CD4-positive, alpha-beta T cell treated with Interleukin-4 for 4 hours (primary cell): Measurements from ENCODE around the gene RPL36.
"Not testable (repeated sequence)": the region's sequence is repeated elsewhere in the genome, so short reads cannot be mapped to it uniquely, and the experiment has no call there.

Experiments
- DNase-seq: peaks from one replicate; pipeline ENCODE4 v3.0.0-alpha.2; 2020

Gene RPL36

DNA sequence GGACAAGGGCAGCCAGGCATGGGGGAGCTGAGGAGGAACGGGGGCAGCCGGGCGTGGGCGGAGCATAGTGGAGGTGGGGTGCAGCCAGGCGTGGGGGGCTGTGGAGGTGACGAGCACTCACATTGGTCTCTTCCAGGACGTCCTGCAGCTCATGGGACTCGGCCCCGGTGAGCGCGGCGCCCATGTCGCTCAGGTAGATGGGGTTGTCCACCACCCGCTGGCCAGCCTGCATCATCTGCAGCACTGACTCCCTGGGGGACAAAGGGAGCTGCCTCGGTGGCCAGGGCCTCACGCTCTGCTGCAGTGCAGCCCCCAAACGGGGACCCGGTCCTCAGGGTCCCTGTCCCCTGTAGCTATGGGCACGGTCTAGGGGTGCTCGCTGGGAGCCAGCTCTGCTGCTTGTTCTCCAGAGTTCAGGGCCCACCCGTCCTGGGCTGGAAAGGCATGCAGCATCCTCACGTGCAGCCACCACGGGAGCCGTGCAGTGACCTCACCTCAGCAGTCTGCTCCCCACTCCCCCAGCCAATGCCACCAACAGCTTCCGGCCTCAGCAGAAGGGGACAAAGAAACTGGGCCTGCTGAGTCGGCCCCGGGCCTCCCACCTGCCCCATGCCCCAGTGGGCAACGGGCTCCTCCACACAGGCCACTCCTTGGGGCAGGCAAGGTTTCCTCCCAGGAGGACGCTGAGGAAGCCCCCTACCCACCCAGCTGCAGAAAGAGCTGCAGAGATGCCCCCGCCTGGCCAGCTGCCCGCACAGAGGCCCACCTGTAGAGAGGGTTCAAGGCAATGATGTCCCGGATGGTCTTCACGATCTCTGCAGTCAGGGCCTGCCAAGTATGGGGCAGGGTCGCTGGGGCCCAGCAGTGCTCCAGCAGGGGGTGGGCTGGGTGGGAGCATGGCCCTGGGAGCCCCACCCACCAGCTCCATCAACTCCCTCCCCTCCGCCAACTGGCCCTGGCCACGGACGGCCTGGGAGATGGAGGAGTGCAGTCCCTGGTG is 17.8 kb downstream of the RPL36 start:
- no peak for DNase-seq

DNA sequence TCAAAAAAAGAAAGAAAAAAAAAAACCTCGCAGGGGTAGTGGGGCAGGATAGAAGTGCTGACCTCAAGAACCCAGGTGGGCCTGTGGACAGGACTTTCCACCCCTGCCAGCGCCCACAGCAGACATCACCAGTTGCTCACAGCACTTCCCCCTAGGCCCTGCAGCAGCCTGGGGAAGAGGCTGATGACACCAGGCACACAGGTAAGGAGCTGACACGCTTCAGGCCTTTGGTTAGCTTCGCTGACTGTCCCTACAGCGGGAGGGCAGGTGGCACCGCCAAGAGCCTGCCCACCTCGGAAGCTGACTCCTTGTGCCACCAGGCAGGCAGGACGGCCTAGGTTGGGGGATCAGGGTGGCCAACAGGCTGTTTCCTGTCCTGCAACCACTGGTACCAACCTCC is 20.9 kb downstream of the RPL36 start:
- DNase-seq: no peak

DNA sequence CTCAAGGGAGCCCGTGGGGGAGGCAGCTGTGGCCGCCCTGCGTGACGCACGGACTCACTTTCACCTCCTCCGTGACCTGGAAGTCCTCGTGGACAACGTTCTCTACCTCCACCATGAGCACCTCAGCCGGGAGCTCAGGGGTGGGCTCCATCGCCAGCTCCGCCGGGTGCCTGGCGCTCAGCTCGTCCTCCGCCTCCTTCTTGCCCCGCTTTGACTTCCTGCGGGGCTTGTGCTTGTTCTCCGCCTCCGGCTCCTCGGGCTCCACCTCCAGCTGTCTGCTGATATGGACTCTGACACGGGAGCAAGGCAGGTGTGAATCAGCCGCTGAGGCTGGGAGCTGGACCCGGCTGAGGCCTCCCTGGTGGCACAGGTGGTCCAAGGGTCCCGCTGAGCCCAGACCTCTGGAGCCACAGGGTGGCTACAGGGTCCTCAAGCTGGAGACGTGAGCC is 21.6 kb downstream of the RPL36 start:
- DNase-seq: no peak

DNA sequence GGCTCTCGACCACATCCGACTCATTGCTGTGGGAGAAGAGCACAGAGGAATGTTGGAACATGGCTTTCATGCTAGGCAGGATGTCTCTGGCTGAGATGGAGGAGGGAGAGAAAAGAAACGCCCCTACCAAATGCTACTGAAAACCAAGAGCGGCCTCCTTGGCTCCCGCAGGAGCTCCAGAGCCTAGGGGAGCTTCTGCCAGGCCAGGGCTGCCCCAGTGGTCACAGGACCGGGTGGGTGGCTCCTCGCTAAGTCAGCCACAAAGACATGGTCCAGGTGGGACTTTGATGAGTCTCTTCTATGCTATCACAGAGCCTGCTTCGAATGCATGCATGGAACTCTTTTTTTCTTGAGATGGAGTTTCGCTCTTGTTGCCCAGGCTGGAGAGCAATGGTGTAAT is 23.1 kb downstream of the RPL36 start:
- no peak for DNase-seq

DNA sequence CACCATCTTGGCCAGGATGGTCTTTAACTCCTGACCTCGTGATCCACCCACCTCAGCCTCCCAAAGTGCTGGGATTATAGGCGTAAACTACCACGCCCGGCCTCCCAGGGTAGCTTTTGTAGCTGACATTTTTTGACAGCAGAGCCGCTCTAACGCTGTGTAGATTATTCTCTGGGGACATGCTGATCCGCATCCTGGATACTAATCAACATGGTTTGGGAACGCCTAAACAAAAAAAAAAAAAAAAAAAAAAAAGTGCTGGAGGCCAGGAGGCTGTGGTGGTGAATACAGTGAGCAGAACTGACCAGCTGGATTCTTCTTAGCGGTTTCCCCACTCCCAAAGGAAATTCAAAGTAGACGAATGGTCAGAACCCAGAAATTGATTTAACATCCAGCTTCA is 24.7 kb downstream of the RPL36 start:
- DNase-seq: no peak

DNA sequence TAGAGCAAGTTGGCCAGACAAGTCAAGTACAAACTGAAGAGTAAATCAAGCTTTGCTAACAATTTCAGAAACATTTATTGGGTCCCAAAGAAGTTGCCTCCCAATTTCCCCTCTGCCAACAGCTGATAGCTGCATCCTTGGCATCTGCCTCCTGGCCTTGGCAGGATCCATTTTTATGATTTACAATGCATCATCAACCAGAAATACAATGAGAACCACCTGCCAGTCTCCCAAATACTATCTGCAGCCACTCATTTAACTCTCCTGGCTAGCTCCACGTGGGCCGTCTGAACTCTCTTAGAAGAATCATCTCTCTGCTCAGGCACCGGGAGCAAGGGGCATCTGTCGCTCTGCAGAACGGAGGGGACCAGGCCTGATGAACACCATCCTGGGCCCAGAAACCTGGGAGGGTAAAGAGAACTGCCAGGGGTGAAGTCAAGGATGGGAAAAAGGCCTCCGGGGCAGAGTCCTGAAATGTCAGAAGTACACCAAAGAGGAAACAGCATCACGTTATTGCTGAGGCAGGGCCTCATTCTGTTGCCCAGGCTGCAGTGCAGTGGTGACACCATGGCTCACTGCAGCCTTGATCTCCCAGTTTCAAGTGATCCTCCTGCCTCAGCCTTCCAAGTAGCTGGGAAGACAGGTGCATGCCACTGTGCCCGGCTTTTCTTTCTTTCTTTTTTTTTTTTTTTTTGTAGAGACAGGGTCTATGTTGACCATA is 27.3 kb downstream of the RPL36 start:
- no peak for DNase-seq

DNA sequence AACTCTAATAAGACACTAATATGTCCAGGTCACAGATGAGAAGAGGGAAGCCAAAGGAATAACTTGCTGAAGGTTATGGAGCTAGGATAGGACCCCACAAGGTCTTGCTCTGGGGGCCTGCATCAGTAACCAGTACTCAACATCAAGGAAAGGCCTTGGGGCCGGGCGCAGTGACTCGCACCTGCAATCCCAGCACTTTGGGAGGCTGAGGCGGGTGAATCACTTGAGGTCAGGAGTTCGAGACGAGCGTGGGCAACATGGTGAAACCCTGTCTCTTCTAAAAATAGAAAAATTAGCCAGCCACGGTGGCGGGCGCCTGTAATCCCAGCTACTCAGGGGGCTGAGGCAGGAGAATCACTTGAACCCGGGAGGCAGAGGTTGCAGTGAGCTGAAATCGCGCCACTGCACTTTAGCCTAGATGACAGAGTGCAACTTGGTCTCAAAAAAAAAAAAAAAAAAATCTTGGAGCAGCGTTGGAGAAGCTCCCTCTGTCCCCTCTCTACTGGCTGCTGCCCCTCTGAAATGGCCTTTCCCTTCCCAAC is 28.0 kb downstream of the RPL36 start:
- no peak for DNase-seq

DNA sequence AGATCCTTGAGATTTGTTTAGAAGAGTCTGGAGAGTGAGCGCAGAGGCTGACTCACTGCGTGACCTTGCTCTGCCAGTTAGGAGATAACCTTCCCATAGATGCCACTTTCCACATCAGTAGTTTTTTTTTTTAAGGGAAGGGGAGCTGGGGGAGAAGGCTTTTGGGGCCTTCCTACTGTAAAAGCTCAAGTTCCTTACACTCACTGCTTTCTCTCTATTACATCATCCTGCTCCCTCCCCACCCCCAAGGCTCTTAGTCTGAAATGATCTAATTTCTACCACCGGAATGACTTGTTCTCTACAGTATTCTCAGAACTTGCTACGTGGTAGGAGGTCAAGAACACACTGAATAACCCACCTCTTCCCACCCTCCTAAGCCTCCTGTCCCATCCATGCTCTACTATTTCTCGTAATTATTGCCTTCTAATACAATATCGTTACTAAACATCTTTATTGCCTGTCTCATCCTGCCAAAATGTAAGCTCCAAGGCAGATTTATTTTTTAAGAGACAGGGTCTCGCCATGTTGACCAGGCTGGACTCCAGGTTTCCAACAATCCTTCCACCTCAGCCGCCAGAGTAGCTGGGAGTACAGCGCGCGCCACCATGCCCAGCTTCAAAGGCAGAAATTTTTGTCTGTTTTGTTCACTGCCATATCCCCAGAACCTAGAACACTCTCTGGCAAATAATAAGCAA is 28.6 kb downstream of the RPL36 start:
- DNase-seq: no peak

DNA sequence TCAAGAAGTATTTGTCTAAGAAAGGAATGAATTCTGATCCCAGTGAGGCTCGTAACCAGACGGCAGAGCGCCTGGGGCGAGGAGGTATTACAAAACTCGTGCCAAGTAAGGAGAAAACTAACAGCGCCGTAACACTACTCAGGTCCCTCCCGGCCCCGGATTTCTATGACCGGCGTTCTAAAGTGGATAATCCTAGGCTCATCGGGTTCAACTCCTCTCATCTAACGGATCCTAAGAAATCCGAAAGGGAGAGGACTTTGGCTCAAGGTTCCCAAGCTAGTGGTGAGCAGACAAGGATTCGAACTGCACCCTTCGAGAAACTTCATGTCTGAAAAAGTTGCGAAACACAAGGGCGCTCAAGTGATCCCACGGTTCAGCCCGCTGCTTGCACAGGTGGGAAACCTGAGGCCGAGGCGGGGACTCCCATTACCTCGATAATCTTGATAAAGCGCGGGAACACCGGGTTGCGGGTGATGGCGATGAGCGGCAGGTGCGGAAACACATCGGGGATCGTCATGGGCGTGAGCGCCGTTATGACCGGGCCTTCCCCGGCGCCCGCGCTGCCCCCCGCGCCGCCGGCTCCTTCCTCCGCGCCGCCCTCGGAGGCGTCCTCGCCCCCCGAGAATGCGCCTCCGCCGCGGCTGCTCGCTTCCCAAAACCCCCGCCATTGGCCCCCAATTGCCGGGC is 29.3 kb downstream of the RPL36 start:
- no peak for DNase-seq

DNA sequence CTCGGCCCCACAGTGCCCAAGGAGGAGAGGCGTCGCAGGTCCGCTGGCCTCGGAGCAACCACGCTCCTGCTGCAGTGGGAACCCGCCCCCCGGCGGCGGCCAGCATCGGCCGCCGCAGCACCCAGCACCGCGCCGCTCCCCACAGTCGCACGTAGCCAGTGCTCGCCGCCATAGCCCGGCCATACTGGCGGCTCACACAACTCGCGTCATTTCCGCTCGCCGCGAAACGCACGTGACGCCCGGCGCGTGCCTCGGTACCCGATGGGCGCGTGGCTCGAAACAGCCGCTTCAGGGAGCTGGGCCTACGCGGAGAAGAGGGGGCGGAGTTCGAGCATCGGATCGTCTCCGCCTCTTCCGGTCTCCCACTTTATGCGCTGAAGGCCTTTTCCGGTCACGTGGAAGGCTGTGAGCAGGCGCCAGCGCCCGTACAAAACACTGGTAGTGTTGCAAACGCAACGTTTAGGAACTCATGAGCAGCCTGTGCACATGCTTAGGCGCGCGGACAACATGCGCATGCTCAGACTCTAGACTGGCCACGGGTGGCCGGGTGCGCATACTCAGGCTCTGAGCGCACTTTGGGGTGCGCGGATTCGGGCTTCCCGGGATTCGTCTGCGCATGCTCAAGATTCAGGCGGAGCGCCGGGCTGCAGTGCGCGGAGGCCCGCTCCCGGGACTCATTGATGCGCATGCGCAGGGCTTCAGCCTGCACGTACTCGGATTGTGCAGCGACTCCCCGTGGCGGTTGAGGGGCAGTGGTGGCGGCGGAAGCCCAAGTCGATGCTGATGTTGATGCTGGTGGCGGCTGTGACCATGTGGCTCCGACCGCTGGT is 30.1 kb downstream of the RPL36 start, which contains the start of the genes CATSPERD and LONP1:
CATSPERD (plus strand) TSS at position 677 of the 830 bp plus-strand sequence; CDS start at position 778, 101 bp downstream.
LONP1 (minus strand) TSS at position 186 of the 830 bp plus-strand sequence; CDS start at position 172, 14 bp downstream.
- DNase-seq: peak; percentile 98

DNA sequence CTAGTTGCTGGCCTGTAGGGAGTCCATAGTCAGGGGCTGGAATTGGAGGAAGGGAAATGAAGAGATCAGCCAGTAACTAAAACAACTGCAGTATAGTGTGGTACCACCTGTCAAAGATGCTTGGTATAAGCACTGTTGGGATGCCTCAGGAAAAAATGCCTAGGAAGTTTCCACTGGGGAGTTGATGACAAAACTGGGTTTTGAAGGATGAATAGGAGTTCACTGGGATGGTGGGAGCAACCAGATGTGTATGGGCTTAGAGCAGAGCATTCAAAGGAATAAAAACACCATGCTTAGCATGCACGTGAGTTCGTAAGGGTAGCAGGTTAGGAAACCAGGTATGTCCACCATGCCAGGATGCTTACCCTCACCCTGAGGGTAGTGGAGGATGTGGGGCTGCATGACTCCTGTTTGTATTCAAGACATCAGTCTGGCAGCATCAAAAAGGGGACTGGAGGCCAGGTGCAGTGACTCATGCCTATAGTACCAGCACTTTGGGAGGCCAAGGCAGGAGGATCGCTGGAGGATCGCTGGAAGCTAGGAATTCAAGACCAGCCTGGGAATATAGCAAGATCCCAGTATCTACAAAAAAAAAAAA is 37.5 kb downstream of the RPL36 start:
- DNase-seq: no peak

DNA sequence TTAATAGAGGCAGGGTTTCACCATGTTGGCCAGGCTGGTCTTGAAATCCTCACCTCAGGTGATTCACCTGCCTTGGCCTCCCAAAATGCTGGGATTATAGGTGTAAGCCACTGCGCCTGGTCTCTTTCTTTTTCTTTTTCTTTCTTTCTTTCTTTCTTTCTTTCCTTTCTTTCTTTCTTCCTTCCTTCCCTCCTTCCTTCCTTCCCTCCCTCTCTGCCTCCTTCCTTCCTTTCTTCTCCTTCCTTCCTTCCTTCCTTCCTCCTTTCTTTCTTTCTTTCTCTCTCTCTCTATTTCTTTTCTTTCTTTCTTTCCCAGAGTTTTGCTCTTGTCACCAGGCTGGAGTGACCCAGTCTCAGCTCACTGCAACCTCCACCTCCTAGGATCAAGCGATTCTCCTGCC is 43.1 kb downstream of the RPL36 start:
- not testable (repeated sequence) for DNase-seq

DNA sequence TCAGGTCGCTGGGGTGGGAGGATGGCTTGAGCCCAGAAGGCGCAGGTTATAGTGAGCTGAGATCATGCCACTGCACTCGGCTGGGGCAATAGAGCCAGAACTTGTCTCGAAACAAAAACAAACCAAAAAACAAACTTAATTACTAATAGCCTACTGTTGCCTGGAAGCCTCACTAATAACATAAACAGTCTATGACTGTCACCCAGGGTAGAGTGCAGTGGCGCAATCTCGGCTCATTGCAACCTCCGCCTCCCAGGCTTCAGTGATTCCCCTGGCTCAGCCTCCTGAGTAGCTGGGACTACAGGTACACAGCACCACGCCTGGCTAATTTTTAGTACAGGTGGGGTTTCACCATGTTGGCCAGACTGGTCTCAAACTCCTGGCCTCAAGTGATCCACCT is 48.3 kb downstream of the RPL36 start:
- DNase-seq: no peak
